ENCODE measurements around the gene ZDHHC13.
"Not testable (repeated sequence)": the region's sequence is repeated elsewhere in the genome, so short reads cannot be mapped to it uniquely, and the experiment has no call there.

Gene ZDHHC13

DNA sequence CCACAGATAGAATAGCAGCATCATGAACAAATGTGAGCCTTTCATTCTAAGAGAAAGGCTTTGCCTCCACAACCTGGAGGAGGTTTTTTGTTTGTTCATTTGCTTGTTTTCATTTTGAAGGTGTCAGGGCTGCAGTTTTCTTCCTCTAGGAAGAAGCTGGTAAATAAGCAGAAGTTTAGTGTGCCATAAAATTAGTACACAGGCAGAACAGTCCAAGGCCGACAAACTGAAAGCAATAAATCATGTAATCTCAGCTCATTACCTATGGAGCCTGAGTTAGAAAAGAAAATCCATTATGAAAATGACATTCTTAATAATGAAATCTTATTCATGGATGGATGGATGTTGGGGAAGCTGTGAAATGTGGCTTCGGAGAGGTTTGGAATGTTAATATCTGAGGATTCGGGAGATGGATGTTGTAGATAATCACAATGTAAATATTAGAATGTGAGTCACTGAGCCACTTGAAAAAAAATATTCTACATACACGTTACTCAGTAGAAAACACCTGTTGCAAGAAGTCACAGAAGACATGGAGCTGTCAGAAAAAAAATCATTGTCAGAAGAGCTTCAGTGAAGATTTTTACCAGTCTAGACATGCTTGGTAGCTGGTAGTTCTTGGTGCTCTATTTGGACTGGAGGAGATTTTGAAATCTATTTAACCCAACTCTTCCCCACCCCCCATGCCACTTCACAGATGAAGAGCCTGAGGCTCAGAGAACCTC lies 15.0 kb upstream of the ZDHHC13 start:
- DNase-seq = peak; percentile 30

DNA sequence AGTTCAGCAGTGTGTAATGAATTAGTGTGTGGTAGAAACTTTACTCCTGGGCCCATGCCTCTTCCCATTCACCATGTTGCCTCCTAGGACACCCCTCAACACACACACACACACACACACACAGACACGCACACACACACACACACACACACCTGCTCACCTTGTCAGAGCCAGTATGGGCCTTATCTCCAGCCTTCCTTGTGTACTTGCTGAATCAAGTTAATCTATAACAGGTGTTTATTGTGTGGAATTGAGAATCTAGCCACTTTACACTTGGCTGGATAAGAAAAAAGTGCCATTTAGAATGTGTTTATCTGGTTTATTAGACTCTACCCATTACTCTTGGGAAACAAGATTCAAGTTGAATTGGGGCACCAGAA lies 14.5 kb upstream of the ZDHHC13 start:
- DNase-seq = no peak

DNA sequence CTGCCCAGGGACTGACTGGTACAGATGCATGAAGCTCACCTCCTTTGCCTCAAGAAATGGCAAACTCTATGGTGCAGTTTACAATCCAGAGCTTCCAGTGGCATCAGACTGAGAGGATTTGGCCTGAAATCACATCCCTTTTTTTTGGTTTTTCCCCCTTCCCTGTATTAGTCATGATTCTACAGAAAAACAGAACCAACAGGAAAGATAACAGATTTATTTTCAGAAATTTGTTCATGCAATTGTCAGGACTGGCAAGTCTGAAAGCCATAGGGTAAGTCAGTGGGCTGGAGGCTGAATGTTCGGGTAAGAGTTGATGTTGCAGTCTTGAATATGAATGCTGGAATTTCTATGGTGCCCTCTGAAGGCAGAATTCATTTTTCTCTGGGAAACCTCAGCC lies 12.0 kb upstream of the ZDHHC13 start:
- no peak for DNase-seq

DNA sequence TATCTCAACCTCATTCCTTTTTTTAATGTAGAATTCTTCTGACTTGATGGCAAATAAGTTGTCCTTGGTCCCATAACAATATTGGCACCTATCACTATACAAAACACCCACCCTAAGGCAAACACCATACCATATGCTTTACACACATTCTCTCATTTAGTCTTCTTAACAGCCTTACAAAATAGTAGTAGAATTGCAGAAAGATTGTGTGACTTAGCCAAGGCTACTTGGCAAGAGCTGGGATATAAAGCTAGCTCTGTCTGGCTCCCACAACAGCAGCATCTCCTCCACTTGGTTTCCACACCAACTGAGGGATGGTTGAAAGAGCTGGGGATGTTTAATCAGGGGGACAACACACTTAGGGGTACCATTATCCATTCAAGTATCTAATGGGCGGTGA lies 9.8 kb upstream of the ZDHHC13 start:
- DNase-seq = no peak

DNA sequence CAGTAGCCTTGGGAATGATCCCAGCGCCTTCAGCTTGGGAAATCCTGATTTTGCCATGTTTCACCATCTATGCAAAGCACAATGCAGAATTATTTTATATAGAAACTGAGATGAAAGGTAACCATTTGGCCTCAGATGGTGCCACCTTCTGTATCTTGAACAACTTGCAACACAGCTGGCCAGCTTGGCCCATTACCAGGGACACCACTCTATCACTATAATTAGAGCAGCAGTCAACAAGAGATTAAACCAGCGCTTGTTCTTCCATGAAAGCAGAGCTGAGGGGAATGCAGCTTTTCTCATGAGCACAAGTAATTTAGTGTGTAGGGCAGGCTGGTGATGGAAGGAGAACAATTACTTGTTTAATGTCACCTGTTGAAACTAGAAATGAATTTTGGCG lies 6.7 kb upstream of the ZDHHC13 start:
- DNase-seq = no peak

DNA sequence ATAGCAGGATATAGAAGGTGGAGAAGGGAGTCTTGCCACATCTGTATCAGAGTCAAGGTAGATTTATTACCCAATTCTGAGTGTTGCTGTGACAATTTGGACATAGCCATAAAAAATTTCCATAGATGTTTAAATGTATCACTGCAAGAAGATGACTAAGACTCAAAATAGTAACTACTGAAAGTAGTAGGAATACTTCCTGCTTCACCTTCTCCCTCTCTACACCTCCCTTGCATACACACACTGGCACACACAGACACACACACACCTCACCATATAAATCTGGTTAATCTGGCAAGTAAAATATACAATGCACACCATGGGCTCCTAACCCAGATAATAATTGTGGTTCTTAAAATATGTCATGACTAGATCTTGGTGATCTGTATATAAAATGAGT lies 5.2 kb upstream of the ZDHHC13 start:
- no peak for DNase-seq

DNA sequence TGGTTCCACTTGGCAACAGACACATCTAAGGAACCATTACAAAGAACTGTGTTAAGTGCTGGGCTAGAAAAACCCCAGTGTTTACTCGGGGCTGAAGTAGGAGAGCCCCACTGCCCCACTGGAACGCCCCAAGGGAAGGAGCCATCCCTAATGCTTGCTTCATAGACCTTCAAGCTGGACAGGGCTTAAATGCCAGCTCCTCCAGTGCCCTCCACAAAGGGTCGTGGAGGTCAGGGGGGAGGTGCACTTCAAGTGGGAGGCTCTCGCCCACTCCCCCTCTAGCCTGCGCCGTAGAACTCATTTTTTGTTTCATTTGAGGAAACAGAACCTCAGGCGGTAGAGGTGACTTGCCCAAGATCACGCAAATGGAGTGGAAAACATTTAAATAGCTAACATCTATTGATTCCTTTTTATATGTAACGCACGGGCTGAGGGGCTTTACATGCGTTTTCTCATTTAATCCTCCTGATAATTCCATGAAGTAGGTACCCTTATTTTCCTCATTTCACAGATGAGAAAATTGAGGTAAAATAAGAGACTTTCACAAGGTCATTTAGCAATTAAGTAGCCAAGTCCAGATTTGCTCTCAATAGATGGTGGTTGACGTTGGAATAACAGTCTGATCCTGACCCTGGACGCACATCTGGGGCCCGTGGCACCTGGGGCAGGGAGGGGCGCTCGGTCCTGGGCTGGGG lies 545 bp upstream of the ZDHHC13 start:
- DNase-seq = no peak

DNA sequence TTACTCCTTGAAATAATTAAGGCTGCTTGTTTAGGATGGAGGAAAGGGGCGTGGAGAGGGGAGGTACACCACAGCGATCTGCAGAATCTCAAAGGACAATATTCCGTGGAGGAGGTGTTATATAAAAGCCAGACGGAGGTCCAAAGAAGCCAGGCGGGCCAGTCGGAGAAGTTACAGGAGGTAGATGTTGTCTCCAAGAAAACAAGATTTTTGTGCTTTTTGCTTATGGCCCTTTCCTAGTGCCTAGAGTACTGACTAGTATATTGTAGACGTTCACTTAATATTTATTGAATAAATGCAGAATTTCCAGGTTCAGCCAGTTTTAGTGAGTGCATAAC lies 761 bp downstream of the ZDHHC13 start:
- no peak for DNase-seq

DNA sequence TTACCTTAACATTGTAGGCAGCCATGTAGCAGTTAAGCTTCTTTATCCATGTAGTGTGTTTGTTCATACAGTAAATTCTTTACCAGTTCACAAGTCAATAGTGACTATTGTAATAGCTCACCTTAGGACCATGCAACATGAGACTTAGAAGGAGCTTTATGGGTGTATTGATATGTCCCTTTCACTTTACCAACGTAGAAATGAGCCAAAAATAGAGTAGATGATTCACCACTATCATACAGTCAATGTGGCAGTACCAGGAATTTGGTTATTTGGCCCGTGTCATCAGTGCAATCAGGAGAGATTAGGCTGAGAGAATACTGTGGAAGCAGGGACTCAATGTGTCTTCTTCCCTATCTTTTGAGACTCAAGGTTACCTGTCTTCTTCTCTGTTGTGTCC lies 4.7 kb downstream of the ZDHHC13 start:
- DNase-seq = no peak

DNA sequence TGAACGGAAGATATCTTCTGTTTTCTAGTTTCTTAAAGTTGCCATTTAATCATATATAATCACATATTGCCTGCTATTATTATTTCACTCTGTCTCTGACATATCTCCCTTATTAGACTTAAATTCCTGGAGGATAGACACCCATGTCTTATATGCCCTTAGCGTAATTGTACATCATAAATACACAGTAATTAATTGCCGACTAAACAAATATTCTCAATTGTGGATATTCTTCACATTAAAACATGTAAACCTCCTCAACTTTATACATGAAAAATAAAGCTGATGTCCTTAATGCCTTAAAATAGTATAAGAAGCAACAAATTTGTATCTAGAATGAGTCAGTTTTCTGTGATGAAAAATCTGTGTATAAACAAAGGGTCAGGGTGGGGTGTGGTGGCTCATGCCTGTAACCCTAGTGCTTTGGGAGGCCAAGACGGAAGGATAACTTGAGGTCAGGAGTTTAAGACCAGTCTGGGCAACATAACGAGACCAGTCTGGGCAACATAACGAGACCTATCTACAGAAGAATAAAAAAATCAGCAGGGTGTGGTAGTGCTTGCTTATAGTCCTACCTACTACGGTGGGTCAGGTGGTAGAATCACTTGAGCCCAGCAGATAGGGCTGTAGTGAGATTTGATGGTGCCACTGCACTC lies 6.1 kb downstream of the ZDHHC13 start:
- no peak for DNase-seq

DNA sequence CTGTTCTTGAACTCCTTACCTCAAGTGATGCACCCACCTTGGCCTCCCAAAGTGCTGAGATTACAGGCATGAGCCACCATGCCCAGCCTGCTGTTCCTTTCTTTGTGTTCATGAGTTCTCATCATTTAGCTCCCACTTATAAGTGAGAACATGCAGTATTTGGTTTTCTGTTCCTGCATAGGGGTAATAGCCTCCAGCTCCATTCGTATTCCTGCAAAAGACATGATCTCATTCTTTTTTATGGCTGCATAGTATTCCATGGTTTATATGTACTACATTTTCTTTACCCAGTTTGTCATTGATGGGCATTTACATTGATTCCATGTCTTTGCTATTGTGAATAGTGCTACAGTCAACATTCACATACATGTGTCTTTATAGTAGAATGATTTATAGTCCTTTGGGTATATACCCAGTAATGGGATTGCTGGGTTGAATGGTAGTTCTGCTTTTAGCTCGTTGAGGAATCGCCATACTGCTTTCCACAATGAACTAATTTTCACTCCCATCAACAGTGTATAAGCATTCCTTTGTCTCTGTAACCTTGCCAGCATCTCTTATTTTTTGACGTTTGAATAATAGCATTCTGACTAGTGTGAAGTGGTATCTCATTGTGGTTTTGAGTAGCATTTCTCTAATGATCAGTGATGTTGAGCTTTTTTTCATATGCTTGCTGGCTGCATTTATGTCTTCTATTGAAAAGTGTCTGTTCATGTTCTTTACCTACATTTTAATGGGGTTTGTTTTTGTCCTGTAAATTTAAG lies 9.8 kb downstream of the ZDHHC13 start:
- not testable (repeated sequence) for DNase-seq

DNA sequence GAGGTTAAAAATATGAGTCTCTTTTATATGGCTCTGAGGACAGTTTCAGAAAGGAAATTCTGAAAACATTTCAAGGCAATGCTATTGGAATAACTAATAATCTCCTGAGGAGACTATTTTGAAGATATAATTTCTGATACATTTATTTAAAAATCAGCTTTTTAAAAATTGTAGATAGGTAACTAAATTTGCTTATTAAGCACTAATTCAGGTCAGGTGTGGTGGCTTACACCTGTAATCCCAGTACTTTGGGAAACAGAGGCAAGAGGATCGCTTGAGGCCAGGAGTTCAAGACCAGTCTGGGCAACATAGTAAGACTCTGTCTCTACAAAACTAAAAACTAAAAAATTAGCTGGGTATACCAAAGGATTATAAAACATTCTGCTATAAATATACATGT lies 17.0 kb downstream of the ZDHHC13 start:
- no peak for DNase-seq

DNA sequence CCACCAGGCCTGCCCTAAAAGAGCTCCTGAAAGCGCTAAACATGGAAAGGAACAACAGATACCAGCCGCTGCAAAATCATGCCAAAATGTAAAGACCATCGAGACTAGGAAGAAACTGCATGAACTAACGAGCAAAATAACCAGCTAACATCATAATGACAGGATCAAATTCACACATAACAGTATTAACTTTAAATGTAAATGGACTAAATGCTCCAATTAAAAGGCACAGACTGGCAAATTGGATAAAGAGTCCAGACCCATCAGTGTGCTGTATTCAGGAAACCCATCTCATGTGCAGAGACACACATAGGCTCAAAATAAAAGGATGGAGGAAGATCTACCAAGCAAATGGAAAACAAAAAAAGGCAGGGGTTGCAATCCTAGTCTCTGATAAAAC lies 19.9 kb downstream of the ZDHHC13 start:
- DNase-seq = not testable (repeated sequence)

DNA sequence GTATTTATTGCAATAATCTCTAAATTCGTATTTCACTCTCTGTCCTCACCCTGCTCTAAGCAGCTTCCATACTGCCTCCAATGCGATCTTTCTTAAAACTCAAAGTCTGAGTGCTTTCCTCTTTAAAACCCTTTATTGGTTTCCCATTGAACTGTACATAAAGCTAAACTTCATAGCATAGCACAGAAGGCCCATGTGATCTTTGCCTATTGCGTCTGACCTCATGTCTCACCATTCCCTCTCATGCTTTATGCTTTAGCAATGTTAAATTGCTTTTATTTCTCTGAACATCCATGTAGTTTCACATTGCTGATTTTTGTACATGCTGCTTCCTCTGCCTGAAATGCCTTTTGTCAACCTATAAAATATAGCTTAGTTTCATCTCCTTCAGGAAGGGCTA lies 28.4 kb downstream of the ZDHHC13 start:
- DNase-seq = no peak

DNA sequence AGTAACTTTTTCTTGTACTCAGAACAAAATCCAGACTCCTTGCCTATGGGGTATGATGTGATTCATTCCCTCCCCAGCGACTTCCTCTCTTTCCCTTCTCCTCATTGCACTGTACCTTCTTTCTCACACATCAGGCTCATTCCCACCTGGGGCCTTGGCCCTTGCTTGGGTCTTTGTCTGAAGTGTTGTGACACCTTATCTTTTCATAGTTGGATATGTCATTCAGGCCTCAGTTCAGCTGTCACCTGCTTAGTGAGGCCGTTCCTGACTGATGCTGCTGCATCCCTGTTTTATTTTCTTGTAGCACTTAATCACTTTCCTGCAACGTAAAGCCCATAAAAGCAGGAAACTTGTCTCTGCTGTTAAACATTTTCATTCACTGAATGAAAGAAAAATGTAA lies 39.9 kb downstream of the ZDHHC13 start:
- no peak for DNase-seq

DNA sequence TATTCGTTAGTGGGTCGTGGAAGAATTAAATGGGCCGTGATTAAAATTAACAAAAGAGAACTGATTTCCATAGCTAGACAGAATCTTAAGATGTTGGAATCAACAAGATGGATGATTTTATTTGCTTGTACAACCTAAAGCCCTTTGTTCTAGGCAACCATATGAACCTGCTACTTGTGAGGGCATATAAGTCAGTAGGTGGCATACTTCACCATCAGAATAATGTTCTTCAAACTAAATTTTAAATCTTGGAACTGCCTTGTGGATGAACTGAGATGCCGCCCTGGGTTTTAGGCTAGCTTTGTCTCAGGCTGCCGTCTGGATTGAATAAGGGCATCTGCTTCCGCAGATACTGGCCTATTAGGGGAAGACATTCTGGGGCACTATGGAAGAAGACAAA lies 43.9 kb downstream of the ZDHHC13 start:
- no peak for DNase-seq

DNA sequence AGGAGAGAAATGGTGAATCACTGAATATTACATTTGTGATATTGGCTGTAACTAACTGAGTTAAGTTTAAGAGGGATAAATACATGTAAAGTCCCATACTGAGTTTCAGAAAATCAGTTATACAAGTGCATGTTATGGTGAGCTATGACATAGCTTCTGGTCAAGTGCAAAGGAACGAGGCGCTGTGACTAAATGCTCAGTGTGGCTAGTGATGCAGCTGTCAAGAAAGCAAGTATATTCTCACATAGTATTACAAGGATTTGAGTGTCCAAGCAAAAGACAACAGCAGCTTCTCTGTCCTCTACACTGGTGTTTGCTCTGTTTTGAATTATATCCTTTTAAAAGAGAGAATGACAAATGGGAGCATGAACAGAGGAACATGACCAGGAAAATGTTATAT lies 44.7 kb downstream of the ZDHHC13 start:
- no peak for DNase-seq

DNA sequence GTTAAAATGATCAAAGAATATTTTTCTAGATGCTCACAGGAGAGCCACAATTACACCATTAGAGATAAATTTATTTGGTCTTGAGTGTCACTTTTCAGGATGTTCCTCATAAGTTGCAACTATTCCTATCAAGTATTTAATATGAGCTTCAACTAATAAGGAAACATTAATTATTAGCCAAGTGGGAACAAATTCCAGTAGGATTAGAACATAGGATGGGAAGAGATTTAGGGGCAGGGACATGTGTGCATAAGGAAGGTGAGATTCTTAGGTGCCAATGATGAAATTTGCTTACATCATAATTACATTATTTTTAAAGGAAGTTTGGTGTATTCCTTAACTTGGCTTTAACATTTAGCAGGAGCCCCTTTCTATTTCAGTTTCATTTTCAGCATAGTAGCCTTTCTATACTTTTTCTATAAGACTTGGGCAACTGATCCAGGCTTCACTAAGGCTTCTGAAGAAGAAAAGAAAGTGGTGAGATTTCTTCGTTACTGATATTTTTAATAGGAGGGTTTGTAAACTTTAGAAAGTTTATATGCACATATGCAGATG lies 46.1 kb downstream of the ZDHHC13 start:
- no peak for DNase-seq

DNA sequence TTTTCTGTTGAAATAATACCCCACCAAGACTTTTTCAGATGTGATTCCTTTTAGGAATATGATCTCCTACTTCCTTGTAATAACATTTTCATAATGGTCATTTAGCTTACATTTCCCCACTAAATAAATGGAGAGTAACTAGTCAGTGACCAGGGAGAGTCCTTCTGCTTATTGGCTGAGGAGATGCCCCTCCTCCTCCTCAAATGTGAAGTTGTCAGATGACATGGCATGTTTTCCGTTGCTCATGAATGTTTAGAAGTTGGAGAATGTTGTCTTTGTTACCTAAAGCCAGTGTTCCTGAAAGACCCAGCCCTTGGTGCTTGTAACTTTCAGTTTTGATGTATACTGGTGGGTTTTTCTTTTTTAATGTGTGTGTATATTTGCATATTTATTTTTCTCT lies 46.6 kb downstream of the ZDHHC13 start:
- peak; percentile 25 for DNase-seq

DNA sequence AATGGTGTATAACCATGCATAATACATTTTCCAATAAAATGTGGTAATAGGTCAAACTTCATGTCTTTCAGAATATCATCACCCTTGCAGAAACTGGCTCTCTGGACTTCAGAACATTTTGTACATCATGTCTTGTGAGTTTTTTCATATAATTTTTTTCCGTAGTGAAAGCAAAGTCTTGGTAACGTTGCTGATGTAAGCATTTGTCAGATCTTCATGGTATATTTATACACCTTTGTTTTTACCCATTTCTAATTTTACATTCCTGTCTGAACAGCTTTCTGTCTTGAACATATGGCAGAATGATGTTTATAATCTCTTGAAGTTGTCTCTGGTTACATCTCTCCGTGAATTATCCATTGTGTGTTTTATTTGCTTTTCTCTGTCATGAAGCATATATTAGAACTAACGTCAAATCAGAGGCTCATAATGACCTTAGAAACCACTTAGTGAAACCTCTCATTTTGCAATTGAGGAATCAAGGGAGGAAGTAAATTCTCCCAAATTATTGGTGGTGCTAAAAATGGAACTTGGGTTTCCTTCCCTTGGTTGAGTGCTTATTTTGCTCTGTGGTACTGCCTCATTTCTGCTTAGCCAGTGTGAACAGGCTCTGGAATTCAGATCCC lies 47.4 kb downstream of the ZDHHC13 start:
- DNase-seq = peak; percentile 54

DNA sequence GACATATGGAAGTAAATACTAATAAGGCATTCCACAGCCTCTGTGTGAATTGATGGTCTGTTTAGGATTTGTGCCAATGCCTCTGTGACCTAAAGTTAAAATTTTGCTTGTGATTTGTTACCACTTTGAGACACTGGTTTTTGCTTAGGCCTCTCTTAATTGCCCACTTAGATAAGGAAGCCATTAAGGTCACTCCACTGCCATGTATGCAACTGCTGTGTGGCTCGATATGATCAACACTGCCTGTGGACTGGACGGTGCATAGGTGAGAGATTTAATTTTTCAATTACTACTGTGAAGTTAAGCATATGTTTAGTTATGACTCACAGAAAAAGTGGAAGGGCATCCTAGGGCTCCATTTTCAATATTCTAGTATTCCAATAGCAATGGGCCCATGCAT lies 47.9 kb downstream of the ZDHHC13 start:
- DNase-seq = no peak

DNA sequence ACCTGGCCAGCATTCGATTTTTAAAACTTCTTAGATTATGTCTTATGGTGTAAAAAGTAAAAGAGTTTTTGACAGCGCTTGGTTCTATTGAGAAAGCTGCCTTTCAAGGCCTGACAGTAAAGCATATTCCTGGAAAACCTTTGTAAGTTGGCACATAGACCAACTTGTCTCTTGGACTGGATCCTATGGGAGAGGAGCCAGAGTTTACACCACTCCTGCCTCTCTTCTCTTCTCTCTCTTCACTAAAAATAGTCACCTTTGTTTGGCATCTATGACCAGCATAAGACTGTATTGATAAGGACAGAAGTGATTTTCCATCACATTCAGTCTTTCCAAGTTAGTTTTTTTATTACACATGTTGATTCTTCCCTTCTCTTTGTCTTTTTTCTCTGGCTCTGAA lies 51.1 kb downstream of the ZDHHC13 start:
- no peak for DNase-seq
